CD14-positive monocyte (primary cell): Measurements from ENCODE around the gene SMIM24. TPM values are rescaled to one million over a fixed set of nuclear protein-coding genes. Genes with fewer than 3 reads are reported as not detected.

Experiments used
- DNase-seq, 3 donors: peaks; one replicate each; pipeline ENCODE4 v3.0.0-alpha.2; 2011 to 2022
- H2AFZ ChIP-seq: 2 replicates; pipeline ENCODE4 v1.6.0; 2012; ENCODE audit warnings: mild to moderate bottlenecking, low read depth, low read length, inconsistent platforms; ENCODE audit not compliant: insufficient read depth, poor library complexity, severe bottlenecking
- H3K27ac ChIP-seq, 2 donors: 1 replicate in 1 of 2; 2 replicates in 1 of 2; pipeline ENCODE4 v1.5.1; 2012 to 2013; ENCODE audit warnings: low read length in 2 of 2, control low read depth in 1 of 2, inconsistent platforms in 1 of 2, low read depth in 1 of 2, mild to moderate bottlenecking in 1 of 2
- H3K27me3 ChIP-seq, 2 donors: one replicate each; pipeline versions ENCODE4 v1.6.0 to v1.6.1; 2011 to 2013; ENCODE audit warnings: low read length in 2 of 2; ENCODE audit not compliant: control insufficient read depth in 2 of 2, insufficient read depth in 2 of 2
- H3K36me3 ChIP-seq, 2 donors: replicated peaks in 1 of 2; 1 replicate in 1 of 2; 2 replicates in 1 of 2; pipeline versions ENCODE4 v1.5.1 to v1.6.1; 2012 to 2013; ENCODE audit warnings: low read length in 2 of 2, control low read depth in 1 of 2, inconsistent platforms in 1 of 2, mild to moderate bottlenecking in 1 of 2; ENCODE audit not compliant: insufficient read depth in 2 of 2, control insufficient read depth in 1 of 2
- H3K4me1 ChIP-seq, 2 donors: 1 replicate in 1 of 2; 2 replicates in 1 of 2; pipeline versions ENCODE4 v1.5.1 to v1.6.1; 2012 to 2013; ENCODE audit warnings: low read length in 2 of 2, control low read depth in 1 of 2, inconsistent platforms in 1 of 2, mild to moderate bottlenecking in 1 of 2, moderate library complexity in 1 of 2; ENCODE audit not compliant: insufficient read depth in 2 of 2, control insufficient read depth in 1 of 2
- H3K4me2 ChIP-seq: replicated peaks from 2 replicates; pipeline ENCODE3; 2012; ENCODE audit warnings: low read length, moderate library complexity, mild to moderate bottlenecking; ENCODE audit not compliant: poor library complexity, severe bottlenecking; ENCODE audit errors: extremely low read depth
- H3K4me3 ChIP-seq, 3 experiments: fragments of 200-600 bp in 1 of 3; sonication (generic) in 1 of 3; replicated peaks in 1 of 3; 1 replicate in 2 of 3; 2 replicates in 1 of 3; pipeline ENCODE4 v1.5.1; 2011 to 2013; ENCODE audit warnings: low read length in 3 of 3, mild to moderate bottlenecking in 3 of 3, control low read depth in 2 of 3, low read depth in 2 of 3, inconsistent platforms in 1 of 3, moderate library complexity in 1 of 3
- H3K79me2 ChIP-seq: 2 replicates; pipeline ENCODE4 v1.6.0; 2012; ENCODE audit warnings: mild to moderate bottlenecking, control low read depth, inconsistent platforms, low read length, moderate library complexity; ENCODE audit not compliant: insufficient read depth
- H3K9ac ChIP-seq: 2 replicates; pipeline ENCODE4 v1.6.0; 2017; ENCODE audit warnings: low read length, mild to moderate bottlenecking; ENCODE audit not compliant: insufficient read depth, poor library complexity, severe bottlenecking
- H3K9me3 ChIP-seq, 2 donors: replicated peaks in 1 of 2; 1 replicate in 1 of 2; 2 replicates in 1 of 2; pipeline versions ENCODE4 v1.5.1 to v1.6.1; 2012 to 2013; ENCODE audit warnings: low read length in 2 of 2, control low read depth in 1 of 2; ENCODE audit not compliant: control insufficient read depth in 1 of 2, insufficient read depth in 1 of 2
- H4K20me1 ChIP-seq: 2 replicates; pipeline ENCODE4 v1.6.0; 2012; ENCODE audit warnings: mild to moderate bottlenecking, low read length, control low read depth, moderate library complexity; ENCODE audit not compliant: insufficient read depth
- H3K27ac Mint-ChIP-seq, 7 donors: one replicate each; pipeline ENCODE4 v1.8.0; 2020; ENCODE audit warnings: mild to moderate bottlenecking in 7 of 7, mixed read lengths in 7 of 7, moderate library complexity in 6 of 7, inconsistent platforms in 2 of 7
- H3K27me3 Mint-ChIP-seq, 3 donors: one replicate each; pipeline ENCODE4 v1.8.0; 2021 to 2022; ENCODE audit warnings: low read depth in 3 of 3, mild to moderate bottlenecking in 3 of 3, mixed read lengths in 3 of 3, moderate library complexity in 3 of 3, inconsistent platforms in 1 of 3
- H3K36me3 Mint-ChIP-seq, 2 donors: one replicate each; pipeline ENCODE4 v1.8.0; 2020; ENCODE audit warnings: mixed read lengths in 2 of 2, inconsistent platforms in 1 of 2, mild to moderate bottlenecking in 1 of 2
- H3K4me1 Mint-ChIP-seq: one replicate; pipeline ENCODE4 v1.8.0; 2020; ENCODE audit warnings: mild to moderate bottlenecking, mixed read lengths
- H3K4me3 Mint-ChIP-seq, 2 donors: one replicate each; pipeline ENCODE4 v1.8.0; 2020; ENCODE audit warnings: mild to moderate bottlenecking in 2 of 2, mixed read lengths in 2 of 2, moderate library complexity in 1 of 2
- H3K9me3 Mint-ChIP-seq, 7 donors: one replicate each; pipeline ENCODE4 v1.8.0; 2020 to 2022; ENCODE audit warnings: mixed read lengths in 7 of 7, mild to moderate bottlenecking in 6 of 7, moderate library complexity in 6 of 7, inconsistent platforms in 2 of 7
- WGBS: methylation state at CpG from one replicate; pipeline ENCODE4 v1.1.5; 2013; ENCODE audit warnings: missing lambda C conversion rate; ENCODE audit not compliant: insufficient coverage; 5-methylcytosine and 5-hydroxymethylcytosine counted together
- intact Hi-C, 2 donors: fragments of 100-400 bp; cut with micrococcal nuclease; formaldehyde crosslinking; loops; one replicate each; pipeline versions ENCODE4 v1.15.0 to v1.15.1; 2023
- polyA plus RNA-seq, 3 donors: library from polyadenylated mRNA; depleted of rRNA in 1 of 3; unstranded in 2 of 3; stranded (reverse) in 1 of 3; fragments of 300-500 nt in 2 of 3; fragments of >200 nt in 1 of 3; fragmentation: Illumina TruSeq in 2 of 3; gene quantifications; 1 replicate in 2 of 3; 2 replicates in 1 of 3; pipeline ENCODE4 v1.2.3, GENCODE V29; 2012 to 2021
- TF ChIP-seq, protein P1 (sequence below): fragments of 200-600 bp; IDR thresholded peaks from one replicate; pipeline ENCODE4 v1.8.0; 2022; ENCODE audit warnings: antibody characterized with exemption, mild to moderate bottlenecking

Gene SMIM24
- polyA plus RNA-seq, 3 donors, result 0.30 TPM; not detected in 2

DNA sequence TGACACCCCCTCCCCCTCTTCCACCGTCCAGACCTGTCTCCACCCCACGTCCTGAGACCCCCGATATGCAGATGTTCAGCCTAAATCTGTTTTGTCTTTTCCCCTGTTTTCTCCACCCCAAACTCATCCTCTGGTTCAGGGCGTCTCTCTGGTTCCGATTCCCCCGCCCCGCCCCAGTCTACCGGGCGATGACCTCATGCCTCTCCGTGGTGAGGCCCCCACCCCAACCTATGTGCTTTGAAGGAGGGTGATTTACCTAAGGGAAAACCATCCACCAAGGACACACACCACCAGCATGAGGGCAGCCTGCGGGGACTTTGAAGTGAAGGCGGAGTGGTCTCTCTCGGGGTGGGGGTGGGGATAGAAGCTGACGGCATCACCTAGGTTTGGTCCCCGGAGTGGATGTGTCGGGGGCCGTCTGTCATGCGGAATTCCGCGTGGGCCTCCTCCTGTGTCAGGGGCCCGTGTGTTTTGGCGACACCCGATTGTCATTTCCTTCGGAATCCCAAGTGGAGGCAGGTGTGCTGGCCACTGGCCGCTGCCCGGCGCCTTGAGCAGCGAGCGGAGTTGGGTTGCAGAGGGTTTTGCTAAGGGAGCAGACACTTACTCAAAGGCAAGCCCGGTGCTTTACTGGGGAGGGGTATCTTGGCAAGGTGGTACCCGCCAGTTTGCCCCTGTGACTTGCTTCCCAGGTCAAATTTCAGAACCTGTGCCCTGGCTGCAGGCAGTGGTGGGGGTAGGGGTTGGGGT lies 27.2 kb upstream of the SMIM24 start:
- H4K20me1 ChIP-seq, result peaks cover 42% of the 10 kb centered on the region
- Mint-ChIP-seq H3K27me3 (peaks cover 0 to 3% (median 2%) of the 10 kb centered on the region in 3 donors), H3K27ac (peak overlapping the region; percentile 21 to 97 (median 89)), H3K4me3 (peak overlapping the region; percentile 94 to 95), H3K9me3 (peaks cover 0 to 3% (median 0%) of the 10 kb centered on the region in 7 donors), H3K4me1 (peaks cover 40% of the 10 kb centered on the region), H3K36me3 (peaks cover 22 to 34% of the 10 kb centered on the region in 2 donors)
- H3K27ac ChIP-seq, result peak overlapping the region in 1 of 2 donors; percentile 83
- intact Hi-C loops, result loop anchor here (1.0 to 10.0 kb wide), 5 partner anchors 8 to 73 kb away; partner anchors contain the start of genes HMG20B (in 1 of the 2) and MFSD12 (in 1 of the 2)
- peaks cover 19 to 23% of the 10 kb centered on the region in 2 donors for H3K4me1 ChIP-seq
- peak overlapping the region; percentile 86 to 91 (median 87) for H3K4me3 ChIP-seq
- peak overlapping the region; percentile 79 for H2AFZ ChIP-seq
- TF ChIP-seq, protein P1, sequence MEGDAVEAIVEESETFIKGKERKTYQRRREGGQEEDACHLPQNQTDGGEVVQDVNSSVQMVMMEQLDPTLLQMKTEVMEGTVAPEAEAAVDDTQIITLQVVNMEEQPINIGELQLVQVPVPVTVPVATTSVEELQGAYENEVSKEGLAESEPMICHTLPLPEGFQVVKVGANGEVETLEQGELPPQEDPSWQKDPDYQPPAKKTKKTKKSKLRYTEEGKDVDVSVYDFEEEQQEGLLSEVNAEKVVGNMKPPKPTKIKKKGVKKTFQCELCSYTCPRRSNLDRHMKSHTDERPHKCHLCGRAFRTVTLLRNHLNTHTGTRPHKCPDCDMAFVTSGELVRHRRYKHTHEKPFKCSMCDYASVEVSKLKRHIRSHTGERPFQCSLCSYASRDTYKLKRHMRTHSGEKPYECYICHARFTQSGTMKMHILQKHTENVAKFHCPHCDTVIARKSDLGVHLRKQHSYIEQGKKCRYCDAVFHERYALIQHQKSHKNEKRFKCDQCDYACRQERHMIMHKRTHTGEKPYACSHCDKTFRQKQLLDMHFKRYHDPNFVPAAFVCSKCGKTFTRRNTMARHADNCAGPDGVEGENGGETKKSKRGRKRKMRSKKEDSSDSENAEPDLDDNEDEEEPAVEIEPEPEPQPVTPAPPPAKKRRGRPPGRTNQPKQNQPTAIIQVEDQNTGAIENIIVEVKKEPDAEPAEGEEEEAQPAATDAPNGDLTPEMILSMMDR, result no peak
- peak overlapping the region; percentile 98 for H3K4me2 ChIP-seq
- H3K79me2 ChIP-seq, result peaks cover 64% of the 10 kb centered on the region
- H3K9ac ChIP-seq, result peak overlapping the region; percentile 98
- no peaks in the 10 kb centered on the region for H3K27me3 ChIP-seq
- H3K9me3 ChIP-seq, result no peaks in the 10 kb centered on the region
- peaks cover 30 to 32% of the 10 kb centered on the region in 2 donors for H3K36me3 ChIP-seq
- DNase-seq, result peak in 1 of 3 donors; percentile 29
- WGBS, result 75% methylated on average over 20 of the region's 31 CpGs

DNA sequence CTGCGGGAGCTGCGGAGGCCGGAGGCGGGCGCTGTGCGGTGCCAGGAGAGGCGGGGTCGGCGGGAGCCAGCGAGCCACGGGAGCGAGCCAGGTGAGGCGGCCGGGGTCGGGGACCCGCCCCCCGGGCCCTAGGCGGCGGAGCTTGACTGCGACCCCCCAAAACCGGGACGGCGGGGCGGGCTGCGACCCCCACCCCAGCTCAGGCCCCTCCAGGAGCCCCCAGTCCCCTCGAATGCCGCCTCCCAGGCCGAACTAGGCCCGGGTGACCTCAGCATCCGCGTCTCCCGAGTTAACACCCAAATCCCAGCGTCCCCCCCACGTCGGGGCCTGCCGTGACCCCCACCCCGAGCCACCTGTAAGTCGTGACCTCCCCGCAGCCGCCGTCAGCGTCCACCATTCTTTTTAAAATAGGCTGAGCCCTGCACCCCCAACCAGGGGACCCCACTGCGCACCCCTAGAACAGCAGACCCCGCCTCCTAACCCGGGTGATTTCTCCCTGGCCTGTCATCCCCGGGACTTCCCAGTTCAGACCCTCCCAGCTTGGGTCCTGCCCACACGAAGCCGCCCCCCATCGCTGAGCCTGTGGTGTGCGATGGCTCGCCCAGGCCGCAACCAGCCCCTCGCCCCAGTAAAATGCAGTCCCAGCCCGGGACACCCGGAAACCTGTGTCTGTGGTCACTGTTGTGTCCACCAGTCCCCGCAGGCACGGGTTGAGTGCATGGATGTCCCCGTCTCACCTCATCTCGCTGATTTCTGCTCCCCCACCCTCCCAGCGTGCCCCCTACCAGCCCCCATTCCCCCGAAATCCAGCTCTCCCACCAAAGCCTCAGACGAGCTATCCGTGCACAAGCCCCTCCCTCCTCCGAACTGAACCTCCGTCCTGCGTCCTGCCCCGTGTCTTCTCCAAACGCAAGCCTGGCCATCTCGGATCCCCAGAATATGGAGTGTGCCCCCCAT lies 26.3 kb upstream of the SMIM24 start:
- Histone ChIP-seq H3K79me2 (peaks cover 55% of the 10 kb centered on the region), H3K27ac (peak overlapping the region; percentile 38 to 83), H3K9ac (peak overlapping the region; percentile 98), H3K9me3 (no peaks in the 10 kb centered on the region), H2AFZ (peak overlapping the region; percentile 79), H3K36me3 (peaks cover 24 to 27% of the 10 kb centered on the region in 2 donors), H3K4me2 (peak overlapping the region; percentile 98), H3K27me3 (no peaks in the 10 kb centered on the region), H3K4me1 (peaks cover 19 to 23% of the 10 kb centered on the region in 2 donors), H4K20me1 (peaks cover 33% of the 10 kb centered on the region), H3K4me3 (peak overlapping the region; percentile 86 to 91 (median 87))
- WGBS, result under 1% methylated on average over 63 of the region's 69 CpGs
- intact Hi-C loops, result loop anchor here (1.0 to 10.0 kb wide), 5 partner anchors 7 to 72 kb away; partner anchors contain the start of genes HMG20B (in 1 of the 2) and MFSD12 (in 1 of the 2)
- H3K36me3 Mint-ChIP-seq, result peaks cover 22 to 33% of the 10 kb centered on the region in 2 donors
- peak overlapping the region; percentile 94 to 95 for H3K4me3 Mint-ChIP-seq
- peaks cover 40% of the 10 kb centered on the region for H3K4me1 Mint-ChIP-seq
- peaks cover 0 to 3% (median 2%) of the 10 kb centered on the region in 3 donors for H3K27me3 Mint-ChIP-seq
- peak; percentile 1 to 50 (median 36) for DNase-seq
- TF ChIP-seq, protein P1, result no peak
- peak overlapping the region; percentile 82 to 97 (median 90) for H3K27ac Mint-ChIP-seq
- H3K9me3 Mint-ChIP-seq, result peaks cover 0 to 3% (median 0%) of the 10 kb centered on the region in 7 donors
